GM12891 (cell line): Measurements from ENCODE around the gene CBX6.

ENCODE experiments used
- POLR2A ChIP-seq: IDR thresholded peaks from 2 replicates; pipeline ENCODE4 v1.6.1; 2011; ENCODE audit warnings: low read depth, low read length, control low read depth
- POLR2AphosphoS5 ChIP-seq: IDR thresholded peaks from 2 replicates; pipeline ENCODE4 v1.6.1; 2011; ENCODE audit warnings: low read depth, low read length, control low read depth
- POU2F2 ChIP-seq: IDR thresholded peaks from 2 replicates; pipeline ENCODE4 v1.6.1; 2011; ENCODE audit warnings: low read depth, mild to moderate bottlenecking, control low read depth, low read length, moderate library complexity
- SPI1 ChIP-seq: IDR thresholded peaks from 2 replicates; pipeline ENCODE4 v1.6.1; 2011; ENCODE audit warnings: low read depth, low read length, control low read depth
- TAF1 ChIP-seq: IDR thresholded peaks from 2 replicates; pipeline ENCODE4 v1.6.1; 2011; ENCODE audit warnings: low read depth, low read length, control low read depth

GRCh38 chr22:38870791-38871359, 1.1 kb downstream of the CBX6 start:
- TF ChIP-seq POLR2AphosphoS5 (no peak), POLR2A (no peak), POU2F2 (no peak), SPI1 (no peak), TAF1 (no peak)
